Measurements from ENCODE around the gene ASB1. TPM values are rescaled to one million over a fixed set of nuclear protein-coding genes. Genes with fewer than 3 reads are reported as not detected.

ASB1 gene, protein sequence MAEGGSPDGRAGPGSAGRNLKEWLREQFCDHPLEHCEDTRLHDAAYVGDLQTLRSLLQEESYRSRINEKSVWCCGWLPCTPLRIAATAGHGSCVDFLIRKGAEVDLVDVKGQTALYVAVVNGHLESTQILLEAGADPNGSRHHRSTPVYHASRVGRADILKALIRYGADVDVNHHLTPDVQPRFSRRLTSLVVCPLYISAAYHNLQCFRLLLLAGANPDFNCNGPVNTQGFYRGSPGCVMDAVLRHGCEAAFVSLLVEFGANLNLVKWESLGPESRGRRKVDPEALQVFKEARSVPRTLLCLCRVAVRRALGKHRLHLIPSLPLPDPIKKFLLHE
- total RNA-seq = 10 to 100 TPM; 23.5 to 41.7 (median 24.6) TPM
- long read RNA-seq, donor 1, full-length matches to known transcripts = 16 of 27 reads
- long read RNA-seq, donor 1, partial matches to known transcripts = 4 of 27 reads
- long read RNA-seq, donor 1, other reads (novel, unspliced or antisense) = 7 of 27 reads
- long read RNA-seq, donor 2, full-length matches to known transcripts = 2 of 5 reads
- long read RNA-seq, donor 2, partial matches to known transcripts = 1 of 5 reads
- long read RNA-seq, donor 2, other reads (novel, unspliced or antisense) = 2 of 5 reads

DNA sequence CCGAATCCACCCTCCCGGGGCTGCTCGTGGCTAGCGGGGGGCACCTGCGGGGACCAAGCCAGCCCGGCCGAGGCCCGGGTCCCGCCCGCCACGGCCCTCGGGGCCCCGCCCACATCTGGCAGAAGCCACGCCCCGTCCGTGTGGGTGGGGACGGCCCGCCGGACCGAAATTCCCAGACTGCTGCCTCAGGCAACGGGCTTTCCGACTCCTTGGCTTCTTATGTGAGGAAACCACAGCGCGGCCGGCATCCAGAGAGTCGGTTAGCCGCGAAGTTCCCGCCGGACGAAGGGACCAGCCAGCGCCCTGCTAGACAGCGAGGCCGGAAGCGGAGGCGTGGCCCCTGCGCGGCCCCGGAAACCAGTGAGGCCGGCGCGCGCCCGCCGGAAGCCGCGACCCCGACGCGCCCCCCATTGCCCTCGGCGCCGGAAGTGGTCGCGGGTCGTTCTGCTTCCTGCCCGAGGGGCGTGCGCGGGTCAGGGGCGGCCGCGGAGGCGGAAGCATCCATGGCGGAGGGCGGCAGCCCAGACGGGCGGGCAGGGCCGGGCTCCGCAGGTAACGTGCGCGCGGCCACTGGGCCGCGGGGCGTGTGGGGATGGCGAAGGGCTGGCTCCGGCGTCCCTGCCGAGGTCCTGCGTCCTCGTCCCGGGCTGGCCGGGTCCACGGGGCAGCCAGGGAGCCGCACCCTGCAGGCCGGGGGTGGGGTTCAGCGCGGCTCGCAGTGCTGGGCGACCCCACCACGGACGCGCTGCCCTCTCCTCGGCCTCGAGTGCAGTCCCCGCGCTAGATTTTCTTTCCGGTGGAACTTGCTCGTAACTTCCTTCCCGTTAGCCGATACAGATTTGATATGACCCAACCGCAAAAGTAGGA lies at the start of gene ASB1:
Gene ASB1, plus strand, starts transcription at position 360 of the 867 bp plus-strand sequence. Its CDS starts 144 bp downstream, at position 504.
- no peaks in the 10 kb centered on the region for H3K36me3 ChIP-seq (ENCODE audit: low read depth)
- peak; percentile 89 for ATAC-seq
- DNase-seq = peak; percentile 82 to 91 (median 87)
- H3K4me1 ChIP-seq (ENCODE audit: low read depth) = peaks cover 11% of the 10 kb centered on the region
- no peaks in the 10 kb centered on the region for H3K9me3 ChIP-seq
- intact Hi-C loops (cut with DNase I, micrococcal nuclease) = no loop called here
- TF ChIP-seq, protein P1, sequence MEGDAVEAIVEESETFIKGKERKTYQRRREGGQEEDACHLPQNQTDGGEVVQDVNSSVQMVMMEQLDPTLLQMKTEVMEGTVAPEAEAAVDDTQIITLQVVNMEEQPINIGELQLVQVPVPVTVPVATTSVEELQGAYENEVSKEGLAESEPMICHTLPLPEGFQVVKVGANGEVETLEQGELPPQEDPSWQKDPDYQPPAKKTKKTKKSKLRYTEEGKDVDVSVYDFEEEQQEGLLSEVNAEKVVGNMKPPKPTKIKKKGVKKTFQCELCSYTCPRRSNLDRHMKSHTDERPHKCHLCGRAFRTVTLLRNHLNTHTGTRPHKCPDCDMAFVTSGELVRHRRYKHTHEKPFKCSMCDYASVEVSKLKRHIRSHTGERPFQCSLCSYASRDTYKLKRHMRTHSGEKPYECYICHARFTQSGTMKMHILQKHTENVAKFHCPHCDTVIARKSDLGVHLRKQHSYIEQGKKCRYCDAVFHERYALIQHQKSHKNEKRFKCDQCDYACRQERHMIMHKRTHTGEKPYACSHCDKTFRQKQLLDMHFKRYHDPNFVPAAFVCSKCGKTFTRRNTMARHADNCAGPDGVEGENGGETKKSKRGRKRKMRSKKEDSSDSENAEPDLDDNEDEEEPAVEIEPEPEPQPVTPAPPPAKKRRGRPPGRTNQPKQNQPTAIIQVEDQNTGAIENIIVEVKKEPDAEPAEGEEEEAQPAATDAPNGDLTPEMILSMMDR (IDR thresholded peaks at IDR 0.05) = no peak
- peak within 1 kb of the TSS; percentile 96 for H3K4me3 ChIP-seq

DNA sequence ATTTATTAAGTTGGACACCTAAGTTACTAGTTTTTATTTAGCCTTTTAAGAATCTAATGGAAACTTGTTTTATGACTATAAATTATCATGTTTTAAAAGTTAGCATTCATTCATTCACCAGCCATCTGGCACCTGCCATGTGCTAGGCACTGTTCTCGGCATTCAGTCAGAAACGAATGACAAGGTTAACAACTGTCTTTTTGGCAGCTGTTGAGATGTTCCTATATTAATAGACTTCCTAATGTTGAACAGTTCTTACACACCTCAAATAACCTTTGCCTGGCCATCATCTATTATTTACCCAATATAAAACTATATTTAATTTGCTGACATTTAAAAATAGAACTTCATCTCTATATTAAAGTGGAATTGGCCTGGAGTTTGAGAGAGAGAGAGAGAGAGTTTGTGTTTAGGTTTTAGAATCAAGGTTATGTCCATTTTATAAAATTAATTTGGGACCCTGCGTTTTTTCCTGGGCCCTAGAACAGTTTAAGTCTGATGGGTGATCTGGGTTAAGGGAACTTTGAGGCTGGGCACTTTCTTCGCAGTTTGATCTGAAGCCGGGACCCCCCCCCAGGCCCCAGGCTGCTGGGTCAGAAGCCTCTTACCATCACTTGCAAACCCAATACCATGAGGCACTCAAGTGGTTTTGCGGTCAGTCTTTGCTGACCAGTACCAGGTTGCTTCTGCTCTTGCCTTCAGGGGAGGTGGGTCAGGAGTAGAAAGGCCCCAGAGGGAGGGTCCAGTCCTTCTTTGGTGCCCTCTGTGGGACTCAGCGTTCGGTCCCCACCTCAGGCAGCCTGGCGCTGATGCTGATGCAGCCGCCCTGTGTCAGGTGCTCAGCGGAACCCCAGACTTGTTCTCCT lies 48.3 kb upstream of the ASB1 start:
- Histone ChIP-seq H3K36me3 (ENCODE audit: low read depth) (no peaks in the 10 kb centered on the region), H3K9me3 (no peaks in the 10 kb centered on the region), H3K4me1 (ENCODE audit: low read depth) (peaks cover 4% of the 10 kb centered on the region), H3K4me3 (no peak overlapping the region)
- ATAC-seq (no peak), DNase-seq (no peak)
- TF ChIP-seq, protein P1 (IDR thresholded peaks at IDR 0.05) = no peak
- intact Hi-C loops (cut with DNase I, micrococcal nuclease) = no loop called here

DNA sequence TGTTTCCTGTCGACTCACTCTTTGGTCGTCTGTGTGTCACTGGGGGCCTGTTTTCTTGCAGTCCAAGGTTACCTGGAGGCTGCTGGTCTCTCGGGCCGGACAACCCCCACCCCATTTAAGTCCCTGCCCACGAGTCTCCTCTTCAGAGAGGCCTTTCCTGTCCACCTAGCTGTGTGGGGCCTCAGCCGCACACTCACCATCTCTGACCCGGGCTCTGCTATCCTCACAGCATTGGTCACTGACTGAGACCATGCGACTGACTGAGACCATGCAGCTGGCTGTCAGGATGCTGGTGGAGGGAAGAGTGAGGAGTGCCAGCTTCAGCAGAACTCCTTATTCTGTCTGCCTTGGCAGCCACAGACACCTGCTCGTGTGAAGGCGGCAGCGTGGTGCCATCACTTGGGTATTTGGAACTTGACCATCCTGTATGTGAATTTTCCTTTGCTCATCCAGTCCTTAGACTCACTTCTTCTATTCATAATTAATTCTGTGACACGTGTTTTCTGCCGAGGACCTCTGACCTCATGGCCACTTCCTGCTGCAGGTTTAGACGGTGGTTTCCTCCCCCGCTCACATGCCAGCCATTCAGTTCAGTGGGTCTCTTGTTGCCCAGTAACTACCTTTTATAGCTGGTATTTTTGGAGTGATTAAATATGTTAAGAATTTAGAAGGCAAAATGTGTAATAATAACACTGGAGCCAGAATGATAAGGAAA lies 47.5 kb upstream of the ASB1 start:
- TF ChIP-seq, protein P1 (IDR thresholded peaks at IDR 0.05) = no peak
- Histone ChIP-seq H3K9me3 (no peaks in the 10 kb centered on the region), H3K4me1 (ENCODE audit: low read depth) (peaks cover 4% of the 10 kb centered on the region), H3K4me3 (no peak overlapping the region), H3K36me3 (ENCODE audit: low read depth) (no peaks in the 10 kb centered on the region)
- intact Hi-C loops (cut with DNase I, micrococcal nuclease) = no loop called here
- ATAC-seq = peak; percentile 25
- no peak for DNase-seq

DNA sequence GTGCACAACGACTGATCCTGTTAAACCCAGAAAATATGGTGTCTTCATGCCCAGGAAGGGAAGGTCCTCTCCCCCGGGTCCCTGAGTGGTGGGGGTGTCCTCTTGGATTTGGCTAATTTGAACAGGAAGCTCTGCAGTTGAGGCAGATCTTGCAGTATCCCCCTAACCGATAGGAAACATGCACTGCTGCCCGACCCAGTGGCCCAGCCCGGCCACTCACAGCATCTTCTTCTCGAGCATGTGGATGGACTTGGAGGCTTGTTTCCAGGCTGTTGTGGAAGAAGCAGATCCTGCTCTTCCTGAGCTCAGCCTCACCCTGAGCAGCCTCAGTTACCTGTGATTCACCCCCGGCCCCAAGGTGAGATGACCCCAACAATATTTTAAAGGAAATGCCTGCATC lies 46.4 kb upstream of the ASB1 start:
- Histone ChIP-seq H3K36me3 (ENCODE audit: low read depth) (no peaks in the 10 kb centered on the region), H3K4me1 (ENCODE audit: low read depth) (peaks cover 4% of the 10 kb centered on the region), H3K4me3 (no peak overlapping the region), H3K9me3 (no peaks in the 10 kb centered on the region)
- intact Hi-C loops (cut with DNase I, micrococcal nuclease) = no loop called here
- TF ChIP-seq, protein P1 (IDR thresholded peaks at IDR 0.05) = no peak
- DNase-seq = no peak
- no peak for ATAC-seq

Measured in mucosa of descending colon (tissue), 3 donors.